C4-2B (cell line): ENCODE data around the gene SH3RF3.

Source experiments
- ZFX ChIP-seq: fragments of 450-650 bp; IDR thresholded peaks from 2 replicates; pipeline ENCODE4 v1.6.1; 2017
- TF ChIP-seq, protein P1 (sequence below): fragments of 450-650 bp; conservative IDR thresholded peaks from 2 replicates; pipeline ENCODE4 v1.5.1; 2017; ENCODE audit warnings: mild to moderate bottlenecking

DNA sequence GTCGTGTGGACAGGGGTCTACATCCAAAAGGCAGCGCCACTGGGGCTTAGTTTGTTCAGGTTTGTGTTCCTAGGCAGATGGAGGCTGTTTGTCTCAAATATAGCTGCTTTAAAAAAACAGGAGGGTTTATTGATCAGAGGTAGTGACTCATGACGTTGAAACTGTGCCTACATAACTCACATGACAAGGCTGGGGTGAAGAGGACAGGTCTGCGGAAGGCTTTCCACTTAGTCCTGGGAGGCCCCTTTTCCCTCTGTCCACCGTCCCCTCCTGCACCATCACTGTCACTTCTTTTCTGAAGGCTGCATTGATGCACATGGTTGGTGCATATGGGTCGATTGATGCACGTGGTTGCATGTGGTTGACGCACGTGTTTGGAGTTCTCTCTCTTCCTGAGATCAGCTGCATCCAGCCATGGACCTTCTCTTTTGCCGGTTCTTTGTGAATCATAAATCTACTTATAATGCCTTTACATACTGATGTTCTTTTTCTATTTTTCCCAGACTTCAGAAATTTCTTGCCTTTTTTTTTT is 10.9 kb downstream of the SH3RF3 start:
- TF ChIP-seq, protein P1, sequence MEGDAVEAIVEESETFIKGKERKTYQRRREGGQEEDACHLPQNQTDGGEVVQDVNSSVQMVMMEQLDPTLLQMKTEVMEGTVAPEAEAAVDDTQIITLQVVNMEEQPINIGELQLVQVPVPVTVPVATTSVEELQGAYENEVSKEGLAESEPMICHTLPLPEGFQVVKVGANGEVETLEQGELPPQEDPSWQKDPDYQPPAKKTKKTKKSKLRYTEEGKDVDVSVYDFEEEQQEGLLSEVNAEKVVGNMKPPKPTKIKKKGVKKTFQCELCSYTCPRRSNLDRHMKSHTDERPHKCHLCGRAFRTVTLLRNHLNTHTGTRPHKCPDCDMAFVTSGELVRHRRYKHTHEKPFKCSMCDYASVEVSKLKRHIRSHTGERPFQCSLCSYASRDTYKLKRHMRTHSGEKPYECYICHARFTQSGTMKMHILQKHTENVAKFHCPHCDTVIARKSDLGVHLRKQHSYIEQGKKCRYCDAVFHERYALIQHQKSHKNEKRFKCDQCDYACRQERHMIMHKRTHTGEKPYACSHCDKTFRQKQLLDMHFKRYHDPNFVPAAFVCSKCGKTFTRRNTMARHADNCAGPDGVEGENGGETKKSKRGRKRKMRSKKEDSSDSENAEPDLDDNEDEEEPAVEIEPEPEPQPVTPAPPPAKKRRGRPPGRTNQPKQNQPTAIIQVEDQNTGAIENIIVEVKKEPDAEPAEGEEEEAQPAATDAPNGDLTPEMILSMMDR: no peak
- no peak for TF ChIP-seq ZFX
